H1 (cell line): Measurements from ENCODE around the gene OPRD1. TPM values are rescaled to one million over a fixed set of nuclear protein-coding genes. Genes with fewer than 3 reads are reported as not detected.

Experiments used
- BACH1 ChIP-seq: IDR thresholded peaks from 2 replicates; pipeline ENCODE4 v1.6.1; 2012; ENCODE audit warnings: low read length, improper control_type of control experiment
- E2F6 ChIP-seq: IDR thresholded peaks from 2 replicates; pipeline ENCODE4 v1.6.1; 2012; ENCODE audit warnings: inconsistent platforms
- FOSL1 ChIP-seq: IDR thresholded peaks from 2 replicates; pipeline ENCODE4 v1.6.1; 2011; ENCODE audit warnings: mild to moderate bottlenecking, low read depth, low read length, moderate library complexity; ENCODE audit not compliant: insufficient read depth
- MAX ChIP-seq: IDR thresholded peaks from 2 replicates; pipeline ENCODE4 v1.6.1; 2012; ENCODE audit warnings: inconsistent platforms
- POLR2A ChIP-seq, 2 experiments: IDR thresholded peaks; 1 replicate in 1 of 2; 2 replicates in 1 of 2; pipeline ENCODE4 v1.6.1; 2011; ENCODE audit warnings: low read depth in 2 of 2, low read length in 2 of 2, mild to moderate bottlenecking in 2 of 2; ENCODE audit errors: control extremely low read depth in 1 of 2
- RXRA ChIP-seq: IDR thresholded peaks from 2 replicates; pipeline ENCODE4 v1.6.1; 2011; ENCODE audit warnings: low read depth, mild to moderate bottlenecking, low read length, moderate library complexity; ENCODE audit not compliant: insufficient read depth
- polyA plus RNA-seq, 7 experiments: library from polyadenylated mRNA; depleted of rRNA in 3 of 7; stranded (reverse) in 5 of 7; unstranded in 2 of 7; fragments of >200 nt in 5 of 7; fragments of 200-250 nt in 2 of 7; gene quantifications; 1 replicate in 5 of 7; 2 replicates in 1 of 7; 4 replicates in 1 of 7; pipeline versions ENCODE4 v1.2.1 to v1.2.3, GENCODE V29; 2011 to 2013; ENCODE audit warnings: missing spikeins in 2 of 7, mixed read lengths in 2 of 7
- total RNA-seq: library from RNA; stranded (reverse); fragmentation: NEBNext Ultra II Directional; extraction: Animal tissue kit (Norgen Biotek cat#: 25700); gene quantifications from 2 replicates; pipeline ENCODE4 v1.2.1, GENCODE V29; 2021
- TF ChIP-seq, protein P1 (sequence below): fragments of 300-600 bp; sonication (generic); IDR thresholded peaks from 2 replicates; pipeline ENCODE4 v1.7.1; 2012; ENCODE audit warnings: low read length, moderate library complexity, mild to moderate bottlenecking, inconsistent platforms; ENCODE audit not compliant: insufficient replicate concordance

Gene OPRD1
- total and polyA plus RNA-seq, 2 of the 8 experiments (the other 6 are each of a cell fraction or from before 2014, with no cell fraction given), result 2.6 to 3.7 TPM

GRCh38 chr1:28878796-28879195 is 66.8 kb downstream of the OPRD1 start (continued):
- TF ChIP-seq, protein P1, sequence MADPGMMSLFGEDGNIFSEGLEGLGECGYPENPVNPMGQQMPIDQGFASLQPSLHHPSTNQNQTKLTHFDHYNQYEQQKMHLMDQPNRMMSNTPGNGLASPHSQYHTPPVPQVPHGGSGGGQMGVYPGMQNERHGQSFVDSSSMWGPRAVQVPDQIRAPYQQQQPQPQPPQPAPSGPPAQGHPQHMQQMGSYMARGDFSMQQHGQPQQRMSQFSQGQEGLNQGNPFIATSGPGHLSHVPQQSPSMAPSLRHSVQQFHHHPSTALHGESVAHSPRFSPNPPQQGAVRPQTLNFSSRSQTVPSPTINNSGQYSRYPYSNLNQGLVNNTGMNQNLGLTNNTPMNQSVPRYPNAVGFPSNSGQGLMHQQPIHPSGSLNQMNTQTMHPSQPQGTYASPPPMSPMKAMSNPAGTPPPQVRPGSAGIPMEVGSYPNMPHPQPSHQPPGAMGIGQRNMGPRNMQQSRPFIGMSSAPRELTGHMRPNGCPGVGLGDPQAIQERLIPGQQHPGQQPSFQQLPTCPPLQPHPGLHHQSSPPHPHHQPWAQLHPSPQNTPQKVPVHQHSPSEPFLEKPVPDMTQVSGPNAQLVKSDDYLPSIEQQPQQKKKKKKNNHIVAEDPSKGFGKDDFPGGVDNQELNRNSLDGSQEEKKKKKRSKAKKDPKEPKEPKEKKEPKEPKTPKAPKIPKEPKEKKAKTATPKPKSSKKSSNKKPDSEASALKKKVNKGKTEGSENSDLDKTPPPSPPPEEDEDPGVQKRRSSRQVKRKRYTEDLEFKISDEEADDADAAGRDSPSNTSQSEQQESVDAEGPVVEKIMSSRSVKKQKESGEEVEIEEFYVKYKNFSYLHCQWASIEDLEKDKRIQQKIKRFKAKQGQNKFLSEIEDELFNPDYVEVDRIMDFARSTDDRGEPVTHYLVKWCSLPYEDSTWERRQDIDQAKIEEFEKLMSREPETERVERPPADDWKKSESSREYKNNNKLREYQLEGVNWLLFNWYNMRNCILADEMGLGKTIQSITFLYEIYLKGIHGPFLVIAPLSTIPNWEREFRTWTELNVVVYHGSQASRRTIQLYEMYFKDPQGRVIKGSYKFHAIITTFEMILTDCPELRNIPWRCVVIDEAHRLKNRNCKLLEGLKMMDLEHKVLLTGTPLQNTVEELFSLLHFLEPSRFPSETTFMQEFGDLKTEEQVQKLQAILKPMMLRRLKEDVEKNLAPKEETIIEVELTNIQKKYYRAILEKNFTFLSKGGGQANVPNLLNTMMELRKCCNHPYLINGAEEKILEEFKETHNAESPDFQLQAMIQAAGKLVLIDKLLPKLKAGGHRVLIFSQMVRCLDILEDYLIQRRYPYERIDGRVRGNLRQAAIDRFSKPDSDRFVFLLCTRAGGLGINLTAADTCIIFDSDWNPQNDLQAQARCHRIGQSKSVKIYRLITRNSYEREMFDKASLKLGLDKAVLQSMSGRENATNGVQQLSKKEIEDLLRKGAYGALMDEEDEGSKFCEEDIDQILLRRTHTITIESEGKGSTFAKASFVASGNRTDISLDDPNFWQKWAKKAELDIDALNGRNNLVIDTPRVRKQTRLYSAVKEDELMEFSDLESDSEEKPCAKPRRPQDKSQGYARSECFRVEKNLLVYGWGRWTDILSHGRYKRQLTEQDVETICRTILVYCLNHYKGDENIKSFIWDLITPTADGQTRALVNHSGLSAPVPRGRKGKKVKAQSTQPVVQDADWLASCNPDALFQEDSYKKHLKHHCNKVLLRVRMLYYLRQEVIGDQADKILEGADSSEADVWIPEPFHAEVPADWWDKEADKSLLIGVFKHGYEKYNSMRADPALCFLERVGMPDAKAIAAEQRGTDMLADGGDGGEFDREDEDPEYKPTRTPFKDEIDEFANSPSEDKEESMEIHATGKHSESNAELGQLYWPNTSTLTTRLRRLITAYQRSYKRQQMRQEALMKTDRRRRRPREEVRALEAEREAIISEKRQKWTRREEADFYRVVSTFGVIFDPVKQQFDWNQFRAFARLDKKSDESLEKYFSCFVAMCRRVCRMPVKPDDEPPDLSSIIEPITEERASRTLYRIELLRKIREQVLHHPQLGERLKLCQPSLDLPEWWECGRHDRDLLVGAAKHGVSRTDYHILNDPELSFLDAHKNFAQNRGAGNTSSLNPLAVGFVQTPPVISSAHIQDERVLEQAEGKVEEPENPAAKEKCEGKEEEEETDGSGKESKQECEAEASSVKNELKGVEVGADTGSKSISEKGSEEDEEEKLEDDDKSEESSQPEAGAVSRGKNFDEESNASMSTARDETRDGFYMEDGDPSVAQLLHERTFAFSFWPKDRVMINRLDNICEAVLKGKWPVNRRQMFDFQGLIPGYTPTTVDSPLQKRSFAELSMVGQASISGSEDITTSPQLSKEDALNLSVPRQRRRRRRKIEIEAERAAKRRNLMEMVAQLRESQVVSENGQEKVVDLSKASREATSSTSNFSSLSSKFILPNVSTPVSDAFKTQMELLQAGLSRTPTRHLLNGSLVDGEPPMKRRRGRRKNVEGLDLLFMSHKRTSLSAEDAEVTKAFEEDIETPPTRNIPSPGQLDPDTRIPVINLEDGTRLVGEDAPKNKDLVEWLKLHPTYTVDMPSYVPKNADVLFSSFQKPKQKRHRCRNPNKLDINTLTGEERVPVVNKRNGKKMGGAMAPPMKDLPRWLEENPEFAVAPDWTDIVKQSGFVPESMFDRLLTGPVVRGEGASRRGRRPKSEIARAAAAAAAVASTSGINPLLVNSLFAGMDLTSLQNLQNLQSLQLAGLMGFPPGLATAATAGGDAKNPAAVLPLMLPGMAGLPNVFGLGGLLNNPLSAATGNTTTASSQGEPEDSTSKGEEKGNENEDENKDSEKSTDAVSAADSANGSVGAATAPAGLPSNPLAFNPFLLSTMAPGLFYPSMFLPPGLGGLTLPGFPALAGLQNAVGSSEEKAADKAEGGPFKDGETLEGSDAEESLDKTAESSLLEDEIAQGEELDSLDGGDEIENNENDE, result no peak
- TF ChIP-seq E2F6 (no peak), MAX (no peak), BACH1 (no peak), POLR2A (IDR thresholded peaks at IDR 0.05; ENCODE audit: control extremely low read depth in 1 of 2, low read depth in 2 of 2, low read length in 2 of 2) (no peak), FOSL1 (no peak), RXRA (no peak)
